ACHN (cell line): Measurements from ENCODE around the gene STK32B.

Experiments
- DNase-seq: peaks from one replicate; pipeline ENCODE4 v3.0.0-alpha.2; 2015
- in situ Hi-C: cut with HindIII; loops from 2 replicates; pipeline ENCODE4 v1.10.0; 2017; ENCODE audit warnings: low sequenced_read_pairs, low pct_ligation_motif_present, low pct_unique_long_range_greater_than_20kb

The STK32B gene

GRCh38 chr4:5385741-5386311, 334.5 kb downstream of the STK32B start:
- in situ Hi-C loops: no loop called here
- DNase-seq: no peak

DNA sequence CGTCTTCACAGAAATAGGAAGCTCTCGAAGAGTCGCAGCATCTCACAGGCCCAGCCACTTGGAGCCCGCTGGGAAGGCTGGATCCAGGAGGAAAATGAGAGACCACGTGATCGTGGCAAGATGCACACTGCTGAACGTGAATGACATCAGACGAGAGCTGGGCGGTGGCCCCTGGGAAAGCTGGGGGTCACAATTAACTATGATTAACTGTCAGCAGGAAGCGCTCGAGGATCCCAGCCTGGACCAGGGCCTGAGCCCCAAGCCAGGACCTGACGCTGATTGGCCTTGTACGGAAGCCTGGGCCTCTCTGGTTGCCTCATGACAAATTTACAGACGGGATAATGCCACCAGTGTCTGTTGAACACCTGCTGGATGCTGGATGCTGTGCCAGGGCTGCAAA, 335.6 kb downstream of the STK32B start:
- DNase-seq: no peak
- in situ Hi-C loops: no loop called here

DNA sequence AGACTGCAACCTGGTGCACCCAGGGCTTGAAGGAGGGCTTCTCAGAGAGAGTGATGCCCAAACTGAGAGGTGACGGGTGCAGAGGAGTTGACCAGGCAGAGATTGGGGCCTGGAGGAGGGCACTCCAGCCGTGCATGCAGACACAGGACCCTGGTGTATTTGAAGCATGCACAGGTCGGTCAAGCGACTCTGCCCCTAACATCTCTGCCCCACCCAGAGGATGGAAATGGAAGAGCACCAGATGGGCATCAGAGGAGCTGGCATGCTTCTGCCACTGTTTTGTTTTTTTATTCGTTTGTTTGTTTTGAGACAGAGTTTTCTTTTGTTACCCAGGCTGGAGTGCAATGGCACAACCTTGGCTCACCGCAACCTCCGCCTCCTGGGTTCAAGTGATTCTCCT, 336.2 kb downstream of the STK32B start:
- in situ Hi-C loops: no loop called here
- DNase-seq: no peak

GRCh38 chr4:5389756-5390310, 338.6 kb downstream of the STK32B start:
- in situ Hi-C loops: no loop called here
- no peak for DNase-seq

GRCh38 chr4:5391492-5391891, 340.2 kb downstream of the STK32B start:
- no peak for DNase-seq
- in situ Hi-C loops: no loop called here

GRCh38 chr4:5393911-5394513, 342.7 kb downstream of the STK32B start:
- DNase-seq: no peak
- in situ Hi-C loops: no loop called here

- in situ Hi-C loops: no loop called here
Observed at GRCh38 chr4:5395781-5396180, 344.5 kb downstream of the STK32B start.

DNA sequence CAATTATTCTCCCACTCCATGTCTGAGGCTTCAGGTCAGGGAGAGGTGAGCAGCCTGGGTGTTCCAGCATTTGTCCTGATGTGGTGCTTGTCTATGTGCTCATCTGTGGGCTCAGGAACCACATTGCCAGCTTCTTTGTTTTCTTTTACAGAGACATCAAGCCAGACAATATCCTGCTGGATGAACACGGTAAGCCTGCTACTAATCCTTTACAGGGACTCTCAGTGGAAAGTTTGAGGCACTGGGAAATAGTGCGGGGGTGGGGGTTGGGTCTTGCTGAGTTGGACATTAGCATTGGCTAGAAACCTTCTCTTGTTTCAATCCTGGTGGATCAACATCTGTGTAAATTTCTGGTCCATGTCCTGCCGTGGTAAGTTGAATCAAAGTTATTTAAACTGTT, 346.8 kb downstream of the STK32B start:
- no peak for DNase-seq
- in situ Hi-C loops: no loop called here

More at GRCh38 chr4:5395781-5396180, 344.5 kb downstream of the STK32B start:
- DNase-seq: no peak

- in situ Hi-C loops: no loop called here
- no peak for DNase-seq
Observed at GRCh38 chr4:5399124-5399523, 347.8 kb downstream of the STK32B start.

- in situ Hi-C loops: no loop called here
Observed at GRCh38 chr4:5399790-5400421, 348.6 kb downstream of the STK32B start.

DNA sequence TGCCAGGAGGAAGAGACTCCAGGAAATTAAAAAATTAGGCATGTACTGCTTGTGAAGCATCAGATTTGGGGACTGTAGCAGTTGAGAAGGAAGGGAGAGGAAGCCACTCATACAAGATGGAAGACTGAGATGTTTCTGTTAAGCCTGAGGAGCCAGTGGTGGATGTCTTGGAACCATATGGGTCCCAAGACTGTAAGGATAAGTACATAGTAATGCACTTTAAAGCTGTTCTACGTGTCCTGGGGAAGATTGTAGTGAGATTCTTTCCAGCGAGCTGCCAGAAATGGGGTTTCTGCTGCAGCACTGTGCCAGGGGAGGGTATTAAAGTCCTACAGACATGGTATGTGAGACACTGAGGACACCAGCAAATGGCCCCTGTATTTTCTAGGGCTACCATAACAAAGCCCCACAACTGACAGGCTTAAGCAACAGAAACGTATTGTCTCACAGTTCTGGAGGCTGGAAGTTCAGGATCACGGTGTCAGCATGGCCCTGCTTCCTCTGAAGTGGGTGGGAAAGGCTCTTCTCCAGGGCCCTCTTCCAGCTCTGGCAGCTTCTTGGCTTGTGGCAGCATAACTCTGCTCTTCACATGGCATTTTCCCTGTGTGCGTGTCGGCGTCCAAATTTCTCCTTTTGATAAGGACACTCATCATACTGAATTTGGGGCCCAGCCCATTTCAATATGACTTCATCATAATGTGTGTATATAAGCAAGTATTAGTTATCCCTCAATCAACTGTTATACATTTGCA, 352.6 kb downstream of the STK32B start:
- DNase-seq: no peak
- in situ Hi-C loops: no loop called here

More at GRCh38 chr4:5399790-5400421, 348.6 kb downstream of the STK32B start:
- DNase-seq: peak; percentile 8

DNA sequence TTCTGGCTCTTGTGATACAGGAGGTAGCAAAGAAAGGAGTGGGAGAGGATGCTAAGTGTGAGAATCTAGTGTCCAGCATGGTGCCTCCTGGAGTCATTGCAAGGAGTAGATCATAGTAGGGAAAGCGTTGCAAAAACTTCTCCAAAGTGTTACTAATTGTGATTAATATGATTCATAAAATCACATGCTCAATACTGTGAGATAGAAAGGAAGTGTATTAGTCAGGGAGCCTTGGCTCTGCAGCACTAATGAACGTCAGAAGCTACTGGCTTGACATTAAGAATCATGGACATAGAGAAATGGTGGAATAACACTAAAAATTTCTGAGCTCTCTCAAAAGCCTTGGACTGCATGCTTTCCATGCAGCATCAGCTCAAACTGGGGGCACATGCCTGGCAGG, 358.0 kb downstream of the STK32B start:
- in situ Hi-C loops: no loop called here
- DNase-seq: no peak

- no peak for DNase-seq
- in situ Hi-C loops: no loop called here
Observed at GRCh38 chr4:5409972-5410618, 358.8 kb downstream of the STK32B start.

DNA sequence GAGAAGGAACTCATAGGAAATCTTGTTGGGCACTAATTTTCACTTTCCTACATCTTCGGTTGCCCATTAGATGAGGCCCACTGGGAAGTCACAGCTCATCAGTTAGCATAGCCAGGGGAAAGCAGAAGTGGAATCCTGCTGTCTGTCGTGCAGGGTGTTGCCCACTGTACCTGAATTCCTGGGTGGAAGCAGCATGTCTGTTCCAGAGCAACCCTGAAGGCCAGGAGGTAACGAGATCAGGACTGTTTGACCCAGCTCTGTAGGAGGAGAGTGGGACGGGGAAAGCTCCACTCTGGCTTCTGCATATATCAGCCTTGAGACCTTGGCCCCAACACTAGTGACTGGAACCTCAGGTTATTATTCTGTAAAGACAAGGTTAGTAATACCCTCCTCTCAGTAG, 361.0 kb downstream of the STK32B start:
- no peak for DNase-seq
- in situ Hi-C loops: no loop called here

DNA sequence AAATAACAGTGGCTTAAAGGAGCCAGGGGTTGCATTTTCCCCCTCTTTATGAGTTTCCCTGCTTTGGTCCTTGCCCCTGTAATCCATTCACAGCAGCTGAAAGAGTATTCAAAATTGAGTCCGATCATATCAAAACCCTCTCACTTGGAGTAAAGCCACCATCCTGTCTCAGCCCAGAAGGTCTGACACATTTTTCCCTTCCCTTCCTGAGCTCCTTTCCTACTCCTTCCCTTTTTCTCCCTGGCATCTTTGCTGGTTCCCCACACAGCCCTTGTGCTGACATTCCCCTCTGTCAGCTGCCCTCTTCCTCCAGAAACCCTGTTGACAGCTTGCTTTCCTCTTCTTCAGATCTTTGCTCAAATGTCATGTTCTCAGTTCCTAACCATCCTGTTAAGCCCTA, 361.5 kb downstream of the STK32B start:
- in situ Hi-C loops: no loop called here
- no peak for DNase-seq

GRCh38 chr4:5416637-5417036, 365.4 kb downstream of the STK32B start:
- DNase-seq: no peak
- in situ Hi-C loops: no loop called here

DNA sequence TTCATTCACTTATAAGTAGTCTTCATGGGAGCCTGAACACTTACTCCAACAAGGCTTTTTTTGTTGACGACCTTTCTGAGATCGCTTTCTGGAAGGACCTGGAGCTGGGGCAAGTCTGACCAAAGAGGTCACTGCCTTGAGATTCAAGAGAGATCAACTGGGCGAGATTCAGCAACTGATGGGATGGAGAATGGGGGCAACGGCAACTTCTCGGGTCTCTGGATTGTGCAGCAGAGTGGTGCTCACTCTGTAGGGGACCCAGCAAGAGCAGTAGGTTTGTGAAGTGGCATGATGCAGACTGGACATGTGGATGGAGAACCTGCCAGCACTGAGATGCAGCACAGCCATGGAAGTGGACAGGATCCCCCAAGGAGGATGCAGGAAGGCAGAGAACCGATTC, 369.0 kb downstream of the STK32B start:
- in situ Hi-C loops: no loop called here
- no peak for DNase-seq

DNA sequence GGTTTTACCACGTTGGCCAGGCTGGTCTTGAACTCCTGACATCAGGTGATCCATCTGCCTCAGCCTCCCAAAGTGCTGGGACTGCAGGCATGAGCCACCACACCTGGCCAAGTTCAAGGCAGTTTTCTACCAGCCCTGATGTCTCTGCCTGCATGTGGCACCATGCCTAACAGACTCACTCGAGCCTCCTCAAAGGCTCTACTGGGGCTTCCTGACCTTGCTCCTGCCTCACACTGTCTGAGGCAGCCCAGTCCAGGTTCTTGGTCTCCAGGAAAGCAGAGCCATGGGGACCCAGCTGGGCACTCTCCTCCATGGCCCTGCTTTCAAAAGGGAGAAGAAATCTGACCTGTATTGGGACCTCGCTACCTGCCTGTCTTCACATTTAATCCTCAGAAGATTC, 370.1 kb downstream of the STK32B start:
- no peak for DNase-seq
- in situ Hi-C loops: no loop called here

DNA sequence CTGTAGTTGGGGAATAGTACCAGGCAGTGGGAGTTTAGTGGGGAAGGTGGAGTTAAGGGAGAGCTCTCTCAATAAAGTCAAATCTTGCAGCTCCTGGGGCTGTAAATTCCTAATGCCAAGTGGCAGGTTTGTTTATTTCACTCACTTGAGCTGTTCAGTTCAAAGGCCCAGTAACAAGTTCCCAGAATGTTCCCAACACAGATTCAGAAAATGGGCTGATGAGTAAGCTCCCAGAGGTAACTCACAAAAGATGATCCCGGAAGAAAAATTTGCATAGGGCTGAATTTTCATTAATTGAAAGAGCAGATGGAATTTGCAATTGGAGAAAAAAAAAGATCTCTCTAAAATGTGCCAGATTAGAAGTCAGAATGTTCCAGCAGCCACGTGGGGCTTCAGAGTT, 370.9 kb downstream of the STK32B start:
- no peak for DNase-seq
- in situ Hi-C loops: no loop called here
